Glutamatergic neuron (in vitro differentiated cells): Measurements from ENCODE around the gene TMEM150B. TPM values are rescaled to one million over a fixed set of nuclear protein-coding genes. Genes with fewer than 3 reads are reported as not detected.

ENCODE experiments used
- DNase-seq: peaks from one replicate; pipeline ENCODE4 v3.0.0; 2022
- H3K27ac Mint-ChIP-seq: one replicate; pipeline ENCODE4 v1.8.0; 2020; ENCODE audit warnings: mild to moderate bottlenecking, mixed read lengths, inconsistent platforms; ENCODE audit not compliant: unreplicated experiment
- H3K27me3 Mint-ChIP-seq: one replicate; pipeline ENCODE4 v1.8.0; 2020; ENCODE audit warnings: mild to moderate bottlenecking, moderate library complexity, mixed read lengths, inconsistent platforms; ENCODE audit not compliant: unreplicated experiment
- H3K36me3 Mint-ChIP-seq: one replicate; pipeline ENCODE4 v1.8.0; 2020; ENCODE audit warnings: mild to moderate bottlenecking, mixed read lengths, inconsistent platforms; ENCODE audit not compliant: unreplicated experiment
- H3K4me1 Mint-ChIP-seq: one replicate; pipeline ENCODE4 v1.8.0; 2020; ENCODE audit warnings: mild to moderate bottlenecking, low read depth, mixed read lengths, inconsistent platforms; ENCODE audit not compliant: unreplicated experiment
- H3K4me3 Mint-ChIP-seq: one replicate; pipeline ENCODE4 v1.8.0; 2020; ENCODE audit warnings: mild to moderate bottlenecking, mixed read lengths, inconsistent platforms; ENCODE audit not compliant: unreplicated experiment
- H3K9me3 Mint-ChIP-seq: one replicate; pipeline ENCODE4 v1.8.0; 2020; ENCODE audit warnings: mild to moderate bottlenecking, moderate library complexity, mixed read lengths, inconsistent platforms; ENCODE audit not compliant: unreplicated experiment
- CTCF ChIP-seq: fragments of 200-600 bp; sonication (generic); IDR thresholded peaks from one replicate; pipeline ENCODE4 v1.5.0; 2021; ENCODE audit not compliant: partially characterized antibody, unreplicated experiment
- total RNA-seq: library from RNA; stranded (reverse); fragmentation: NEBNext Ultra II Directional; extraction: Animal tissue kit (Norgen Biotek cat#: 25700); gene quantifications from one replicate; pipeline ENCODE4 v1.2.1, GENCODE V29; 2021; ENCODE audit not compliant: unreplicated experiment

TMEM150B gene
- total RNA-seq, 1 donor from 2014 or later, result not detected

GRCh38 chr19:55341595-55342531, 16.7 kb upstream of the TMEM150B start:
- no peak for DNase-seq
- TF ChIP-seq CTCF, result no peak
- peak overlapping the region; percentile 87 for H3K4me3 Mint-ChIP-seq

DNA sequence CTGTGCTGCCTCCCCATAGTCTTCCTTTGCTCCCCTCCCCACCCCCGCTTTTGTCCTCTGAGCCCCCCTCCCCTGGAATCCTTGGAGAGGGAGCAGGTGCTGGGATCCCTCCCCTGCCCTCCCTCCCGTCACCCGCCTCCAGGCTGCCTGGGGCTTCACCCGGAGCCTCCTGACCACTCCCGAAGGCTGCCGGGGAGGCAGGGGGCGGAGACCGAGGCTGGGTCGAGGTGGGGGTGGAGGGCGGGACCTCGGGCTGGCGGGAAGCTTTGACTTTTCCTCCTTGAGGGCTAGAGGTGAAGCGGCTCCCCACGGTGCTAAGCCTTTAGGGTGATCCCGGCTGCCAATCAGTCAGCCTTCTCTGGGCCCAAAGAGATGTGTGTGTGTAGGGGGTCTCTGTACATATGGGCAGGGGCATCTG, 16.0 kb upstream of the TMEM150B start:
- peaks cover 24% of the 10 kb centered on the region for H3K27me3 Mint-ChIP-seq
- DNase-seq, result peak; percentile 92
- peaks cover 3% of the 10 kb centered on the region for H3K36me3 Mint-ChIP-seq
- peaks cover 17% of the 10 kb centered on the region for H3K4me1 Mint-ChIP-seq
- peak overlapping the region; percentile 87 for H3K4me3 Mint-ChIP-seq
- no peak for TF ChIP-seq CTCF
- peaks cover 14% of the 10 kb centered on the region for H3K9me3 Mint-ChIP-seq
- H3K27ac Mint-ChIP-seq, result peak overlapping the region; percentile 76

More at GRCh38 chr19:55341595-55342531, 16.7 kb upstream of the TMEM150B start:
- Mint-ChIP-seq H3K27me3 (peaks cover 24% of the 10 kb centered on the region), H3K27ac (peak overlapping the region; percentile 15), H3K9me3 (peaks cover 13% of the 10 kb centered on the region), H3K36me3 (peaks cover 3% of the 10 kb centered on the region), H3K4me1 (peaks cover 17% of the 10 kb centered on the region)

- Mint-ChIP-seq H3K4me3 (peak overlapping the region; percentile 78), H3K4me1 (peaks cover 17% of the 10 kb centered on the region), H3K27me3 (peaks cover 24% of the 10 kb centered on the region), H3K36me3 (peaks cover 3% of the 10 kb centered on the region), H3K27ac (peak overlapping the region; percentile 76), H3K9me3 (peaks cover 14% of the 10 kb centered on the region)
- peak; percentile 71 for DNase-seq
- no peak for TF ChIP-seq CTCF
These were observed 15.6 kb upstream of the TMEM150B start for GRCh38 chr19:55340784-55341147.

GRCh38 chr19:55339889-55340783, 15.0 kb upstream of the TMEM150B start:
- TF ChIP-seq CTCF, result no peak
- peak; percentile 54 for DNase-seq
- peaks cover 3% of the 10 kb centered on the region for H3K36me3 Mint-ChIP-seq
- H3K9me3 Mint-ChIP-seq, result peaks cover 14% of the 10 kb centered on the region
- H3K4me1 Mint-ChIP-seq, result peaks cover 11% of the 10 kb centered on the region
- H3K4me3 Mint-ChIP-seq, result peak overlapping the region; percentile 91
- peak overlapping the region; percentile 100 for H3K27ac Mint-ChIP-seq
- peaks cover 21% of the 10 kb centered on the region for H3K27me3 Mint-ChIP-seq
